OCI-LY7 (cell line): ENCODE measurements around the gene WDR64. TPM values are rescaled to one million over a fixed set of nuclear protein-coding genes. Genes with fewer than 3 reads are reported as not detected.

Experiments
- BruUV-seq: library from RNA; stranded (reverse); fragments of 400-500 nt; replicated peaks from 2 replicates; lab custom pipeline; 2021; lab: Mats Ljungman, UMichigan
- CTCF ChIA-PET: fragments of 300-600 bp; sonication (Branson Sonifier 250); formaldehyde crosslinking; loops from one replicate; lab custom pipeline; 2022; ENCODE audit warnings: antibody characterized with exemption; ENCODE audit not compliant: unreplicated experiment; lab: Charles Lee
- POLR2A ChIA-PET: fragments of 300-600 bp; sonication (Branson Sonifier 250); formaldehyde crosslinking; loops from one replicate; lab custom pipeline; 2022; ENCODE audit warnings: antibody characterized with exemption; lab: Charles Lee
- DNase-seq: peaks from one replicate; pipeline ENCODE4 v3.0.0-alpha.2; 2015; ENCODE audit warnings: low spot score
- H2AFZ ChIP-seq: fragments of 200-600 bp; sonication (generic), shearing (Covaris generic); 2 replicates; pipeline ENCODE4 v1.6.1; 2014; ENCODE audit warnings: mild to moderate bottlenecking, antibody characterized with exemption, low read length, moderate library complexity
- H3K27ac ChIP-seq: fragments of 200-600 bp; sonication (generic); 2 replicates; pipeline ENCODE4 v1.5.1; 2014; ENCODE audit warnings: mixed run types, low read depth, mild to moderate bottlenecking, moderate library complexity, low read length, inconsistent platforms; ENCODE audit not compliant: poor library complexity, severe bottlenecking
- H3K36me3 ChIP-seq: fragments of 200-600 bp; sonication (generic); 2 replicates; pipeline ENCODE4 v1.6.1; 2014; ENCODE audit warnings: mild to moderate bottlenecking, antibody characterized with exemption, low read length, moderate library complexity, mixed read lengths; ENCODE audit not compliant: insufficient read depth
- H3K4me1 ChIP-seq: fragments of 200-600 bp; sonication (generic); 2 replicates; pipeline ENCODE4 v1.5.1; 2014; ENCODE audit warnings: mild to moderate bottlenecking, low read length; ENCODE audit not compliant: insufficient read depth, poor library complexity, severe bottlenecking
- H3K4me2 ChIP-seq: fragments of 200-600 bp; sonication (generic); 2 replicates; pipeline ENCODE4 v1.6.1; 2014; ENCODE audit warnings: mild to moderate bottlenecking, low read length
- H3K4me3 ChIP-seq: fragments of 200-600 bp; sonication (generic); 2 replicates; pipeline ENCODE4 v1.5.1; 2014; ENCODE audit warnings: mild to moderate bottlenecking, low read depth, low read length; ENCODE audit not compliant: poor library complexity, severe bottlenecking
- H3K79me2 ChIP-seq: fragments of 200-600 bp; sonication (generic); 2 replicates; pipeline ENCODE4 v1.6.1; 2016; ENCODE audit warnings: low read depth, mild to moderate bottlenecking, low read length, moderate library complexity, mixed read lengths; ENCODE audit not compliant: insufficient read depth
- H3K9me2 ChIP-seq: fragments of 200-600 bp; sonication (generic); 2 replicates; pipeline ENCODE4 v1.6.1; 2016; ENCODE audit warnings: mild to moderate bottlenecking, low read length, mixed read lengths; ENCODE audit not compliant: insufficient read depth
- H3K9me3 ChIP-seq: fragments of 200-600 bp; sonication (generic); 2 replicates; pipeline ENCODE4 v1.6.1; 2014; ENCODE audit warnings: mild to moderate bottlenecking, mixed run types, low read length, mixed read lengths
- H4K20me1 ChIP-seq: fragments of 200-600 bp; sonication (generic); 2 replicates; pipeline ENCODE4 v1.6.1; 2014; ENCODE audit warnings: mild to moderate bottlenecking, antibody characterized with exemption, low read length, moderate library complexity, mixed read lengths; ENCODE audit not compliant: insufficient read depth
- EZH2phosphoT487 ChIP-seq: fragments of 200-600 bp; sonication (generic); IDR thresholded peaks from 2 replicates; pipeline ENCODE4 v1.6.1; 2018; ENCODE audit warnings: low read depth, borderline replicate concordance, mild to moderate bottlenecking, mixed run types, antibody characterized with exemption, low read length, moderate library complexity, mixed read lengths
- intact Hi-C: fragments of 100-400 bp; cut with micrococcal nuclease; formaldehyde crosslinking; loops from one replicate; pipeline ENCODE4 v1.10.0; 2022; ENCODE audit not compliant: unreplicated experiment
- total RNA-seq, 2 experiments: library from RNA; depleted of rRNA in 1 of 2; stranded (reverse); fragments of >200 nt in 1 of 2; shearing (Covaris generic) in 1 of 2; gene quantifications; 2 replicates each; pipeline ENCODE4 v1.2.3, GENCODE V29; 2014 to 2022
- TF ChIP-seq, protein P1 (sequence below): fragments of 200-600 bp; sonication (generic); conservative IDR thresholded peaks from 2 replicates; pipeline ENCODE4 v1.5.1; 2014; ENCODE audit warnings: mild to moderate bottlenecking, antibody characterized with exemption, low read length, moderate library complexity, mixed read lengths

The WDR64 gene
- total RNA-seq, 2 experiments from 2014 or later: not detected

DNA sequence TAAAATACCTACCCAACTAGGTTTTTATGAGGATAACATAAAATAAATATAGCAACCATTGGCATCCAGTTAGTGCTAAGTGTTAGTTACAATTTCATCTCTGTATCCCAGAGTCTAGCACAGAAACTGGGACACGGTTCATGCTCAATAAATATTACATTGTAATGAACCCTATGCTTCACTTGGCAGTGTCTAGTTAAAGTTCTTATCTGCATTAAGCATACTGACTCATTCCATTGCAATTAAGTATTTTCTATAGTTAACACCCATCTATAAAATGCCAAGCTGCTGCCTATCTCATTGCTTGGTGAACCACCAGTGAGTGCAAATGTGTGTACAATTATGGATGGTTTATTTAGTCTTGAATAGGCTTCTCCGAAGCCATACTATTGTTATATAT, 27.1 kb upstream of the WDR64 start:
- ChIA-PET CTCF (no interaction called here), POLR2A (interaction anchor here (1.2 kb wide), 1 partner anchor 13 kb away, joined by 3 read pairs; no protein-coding TSS in a partner anchor)
- H3K9me2 ChIP-seq: no peaks in the 10 kb centered on the region
- H3K36me3 ChIP-seq: no peaks in the 10 kb centered on the region
- H2AFZ ChIP-seq: no peak overlapping the region
- no peaks in the 10 kb centered on the region for H4K20me1 ChIP-seq
- no peak overlapping the region for H3K4me3 ChIP-seq
- TF ChIP-seq, protein P1, sequence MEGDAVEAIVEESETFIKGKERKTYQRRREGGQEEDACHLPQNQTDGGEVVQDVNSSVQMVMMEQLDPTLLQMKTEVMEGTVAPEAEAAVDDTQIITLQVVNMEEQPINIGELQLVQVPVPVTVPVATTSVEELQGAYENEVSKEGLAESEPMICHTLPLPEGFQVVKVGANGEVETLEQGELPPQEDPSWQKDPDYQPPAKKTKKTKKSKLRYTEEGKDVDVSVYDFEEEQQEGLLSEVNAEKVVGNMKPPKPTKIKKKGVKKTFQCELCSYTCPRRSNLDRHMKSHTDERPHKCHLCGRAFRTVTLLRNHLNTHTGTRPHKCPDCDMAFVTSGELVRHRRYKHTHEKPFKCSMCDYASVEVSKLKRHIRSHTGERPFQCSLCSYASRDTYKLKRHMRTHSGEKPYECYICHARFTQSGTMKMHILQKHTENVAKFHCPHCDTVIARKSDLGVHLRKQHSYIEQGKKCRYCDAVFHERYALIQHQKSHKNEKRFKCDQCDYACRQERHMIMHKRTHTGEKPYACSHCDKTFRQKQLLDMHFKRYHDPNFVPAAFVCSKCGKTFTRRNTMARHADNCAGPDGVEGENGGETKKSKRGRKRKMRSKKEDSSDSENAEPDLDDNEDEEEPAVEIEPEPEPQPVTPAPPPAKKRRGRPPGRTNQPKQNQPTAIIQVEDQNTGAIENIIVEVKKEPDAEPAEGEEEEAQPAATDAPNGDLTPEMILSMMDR: no peak
- TF ChIP-seq EZH2phosphoT487: no peak
- DNase-seq: no peak
- no peak overlapping the region for H3K27ac ChIP-seq
- intact Hi-C loops: no loop called here
- H3K79me2 ChIP-seq: 0 out of 2 replicates have a peak, but pooled peaks cover 4% of the 10 kb centered on the region
- no peak overlapping the region for H3K4me2 ChIP-seq
- BruUV-seq: no TSS peak
- H3K9me3 ChIP-seq: no peaks in the 10 kb centered on the region
- peaks cover 20% of the 10 kb centered on the region for H3K4me1 ChIP-seq

DNA sequence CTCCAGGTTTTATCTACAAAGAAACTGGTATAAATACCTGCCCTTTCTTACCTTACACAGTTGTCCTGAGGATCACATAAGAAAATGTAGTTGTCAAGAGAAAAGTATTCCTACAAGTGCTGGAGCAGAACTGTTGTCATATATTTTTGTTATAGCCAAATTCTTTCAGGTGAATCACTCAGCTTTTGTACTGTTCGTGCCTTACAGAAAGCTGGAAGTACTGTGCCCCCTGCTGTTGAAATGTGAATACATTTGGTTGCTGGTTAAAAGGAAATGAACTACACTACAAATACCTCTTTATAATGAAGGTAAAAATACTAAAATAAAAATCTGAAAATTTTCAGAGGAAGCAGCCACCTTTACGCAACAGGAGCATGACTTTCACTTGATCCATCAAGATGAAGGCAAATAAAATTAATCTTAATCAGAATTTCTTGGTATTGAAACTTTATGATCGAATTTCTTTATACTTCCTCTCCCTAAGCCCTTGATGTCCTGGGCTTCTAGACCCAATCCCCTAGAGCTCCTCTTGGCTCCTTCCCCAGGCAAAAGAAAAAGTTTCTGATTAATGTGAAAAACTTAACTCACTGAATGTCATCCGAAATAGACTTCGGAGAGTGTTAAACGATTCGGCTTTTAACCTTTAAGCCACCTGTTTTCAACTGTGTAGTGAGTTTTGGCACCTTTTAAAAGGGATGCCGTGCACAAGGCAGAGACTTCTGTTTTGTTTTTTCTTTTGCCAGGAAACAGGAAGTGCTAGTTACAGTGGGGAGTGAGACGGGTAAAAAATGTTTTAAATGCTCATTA, 24.4 kb upstream of the WDR64 start:
- CTCF ChIA-PET: interaction anchor here (1.0 to 1.1 kb wide), 2 partner anchors 17 to 102 kb away, joined by 3 to 5 read pairs; no protein-coding TSS in a partner anchor
- 0 out of 2 replicates have a peak, but pooled peaks cover 6% of the 10 kb centered on the region for H3K36me3 ChIP-seq
- no peaks in the 10 kb centered on the region for H4K20me1 ChIP-seq
- peaks cover 20% of the 10 kb centered on the region for H3K4me1 ChIP-seq
- peak overlapping the region; percentile 51 for H3K4me3 ChIP-seq
- H3K4me2 ChIP-seq: peak overlapping the region; percentile 76
- intact Hi-C loops: loop anchor here (1.0 to 2.0 kb wide), 2 partner anchors 17 to 96 kb away; no protein-coding TSS in a partner anchor
- H3K9me2 ChIP-seq: no peaks in the 10 kb centered on the region
- peak; percentile 81 for DNase-seq
- H3K9me3 ChIP-seq: no peaks in the 10 kb centered on the region
- BruUV-seq: no TSS peak
- POLR2A ChIA-PET: interaction anchor here (0.9 to 1.4 kb wide), 7 partner anchors 8 to 109 kb away, joined by 3 to 8 read pairs (median 3); partner anchors contain the start of genes CHML, KMO and OPN3
- H2AFZ ChIP-seq: peak overlapping the region; percentile 97
- TF ChIP-seq EZH2phosphoT487: no peak
- TF ChIP-seq, protein P1: peak; percentile 93
- 0 out of 2 replicates have a peak, but pooled peaks cover 4% of the 10 kb centered on the region for H3K79me2 ChIP-seq
- H3K27ac ChIP-seq: peak overlapping the region; percentile 70
